HG02571 (cell line): Measurements from ENCODE around the gene SENP5.

Experiments
- ATAC-seq: cut with Tn5 transposase; IDR thresholded peaks from one replicate; pipeline ENCODE4 v1.9.1; 2021; ENCODE audit warnings: mild to moderate bottlenecking, moderate library complexity; ENCODE audit not compliant: unreplicated experiment

SENP5 gene

DNA sequence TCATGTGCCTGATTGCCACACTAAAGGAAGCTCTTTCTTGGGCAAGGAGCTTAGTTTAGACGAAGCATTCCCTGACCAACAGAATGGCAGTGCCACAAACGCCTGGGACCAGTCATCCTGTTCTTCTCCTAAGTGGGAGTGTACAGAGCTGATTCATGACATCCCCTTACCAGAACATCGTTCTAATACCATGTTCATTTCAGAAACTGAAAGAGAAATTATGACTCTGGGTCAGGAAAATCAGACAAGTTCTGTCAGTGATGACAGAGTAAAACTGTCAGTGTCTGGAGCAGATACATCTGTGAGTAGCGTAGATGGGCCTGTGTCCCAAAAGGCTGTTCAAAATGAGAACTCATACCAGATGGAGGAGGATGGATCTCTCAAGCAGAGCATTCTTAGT is 18.4 kb downstream of the SENP5 start:
- ATAC-seq: no peak

DNA sequence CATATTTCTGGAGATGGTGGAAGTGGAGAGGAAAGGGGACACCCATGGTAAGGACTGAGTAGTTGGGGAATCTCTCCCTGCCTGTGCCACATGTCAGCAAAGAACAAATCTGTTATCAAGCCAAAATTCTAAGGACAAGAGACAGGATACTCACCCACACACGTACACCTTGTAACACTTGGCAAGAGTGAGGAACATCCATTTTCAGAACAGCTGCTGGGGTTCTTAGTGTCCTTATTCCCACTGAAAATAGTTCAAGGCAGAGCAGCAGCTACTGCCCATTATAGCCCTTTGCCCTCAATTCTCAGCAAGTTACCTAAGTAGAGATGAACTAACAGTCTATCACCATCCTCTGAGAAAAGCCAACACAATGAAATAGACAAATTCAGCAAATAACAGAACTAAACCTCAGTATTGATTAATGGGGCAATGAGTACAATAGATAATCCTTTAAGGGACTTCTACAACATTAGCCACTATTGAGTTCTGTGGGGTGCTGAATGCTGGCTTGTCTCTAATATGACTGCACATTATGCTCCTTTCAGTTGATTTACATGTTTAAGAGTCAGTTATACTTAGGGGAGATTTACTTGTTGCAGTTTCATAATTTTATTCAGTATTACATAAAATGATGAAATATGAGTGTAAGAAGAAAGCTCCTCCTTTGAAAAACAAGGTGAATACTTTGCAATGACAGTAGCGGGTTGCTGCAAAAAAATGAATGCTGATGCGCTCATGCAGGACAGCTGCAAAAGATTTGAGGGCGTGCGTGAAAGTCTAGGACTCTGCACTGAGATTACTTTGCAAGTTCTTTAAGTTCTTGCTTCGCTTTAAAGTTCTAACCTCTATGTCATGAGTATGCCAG is 22.4 kb downstream of the SENP5 start:
- ATAC-seq: no peak

DNA sequence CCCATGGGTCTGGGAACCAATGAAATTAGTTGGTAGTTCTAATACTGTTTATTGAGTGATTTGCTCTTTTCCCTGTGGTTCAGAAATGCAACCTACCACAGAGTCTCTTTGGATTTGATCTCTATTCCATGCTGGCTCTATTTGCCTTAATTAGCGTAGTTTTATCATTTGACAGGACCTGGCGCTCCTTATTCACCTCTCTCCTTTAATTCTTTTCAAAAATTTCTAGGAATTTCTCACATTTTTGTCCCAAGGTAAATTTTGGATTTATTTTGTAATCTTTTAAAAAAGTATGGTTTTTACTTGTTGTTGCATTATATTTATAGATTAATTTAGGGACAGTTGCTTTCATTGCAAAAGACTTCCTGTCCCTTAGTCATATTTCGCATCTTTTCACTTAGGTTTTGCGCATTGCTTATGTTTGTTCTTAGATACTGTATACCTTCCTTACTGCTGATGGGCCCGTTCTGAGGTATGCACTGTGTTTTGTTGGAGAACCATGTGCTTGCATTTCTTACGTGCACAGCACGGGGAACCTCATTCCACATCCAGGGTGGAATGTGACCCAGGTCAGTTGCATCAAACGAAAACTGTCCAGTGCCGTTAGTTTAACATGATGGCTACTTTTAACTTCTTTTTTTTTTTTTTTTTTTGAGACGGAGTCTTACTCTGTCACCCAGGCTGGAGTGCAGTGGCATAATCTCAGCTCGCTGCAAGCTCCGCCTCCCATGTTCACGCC is 27.0 kb downstream of the SENP5 start:
- no peak for ATAC-seq

DNA sequence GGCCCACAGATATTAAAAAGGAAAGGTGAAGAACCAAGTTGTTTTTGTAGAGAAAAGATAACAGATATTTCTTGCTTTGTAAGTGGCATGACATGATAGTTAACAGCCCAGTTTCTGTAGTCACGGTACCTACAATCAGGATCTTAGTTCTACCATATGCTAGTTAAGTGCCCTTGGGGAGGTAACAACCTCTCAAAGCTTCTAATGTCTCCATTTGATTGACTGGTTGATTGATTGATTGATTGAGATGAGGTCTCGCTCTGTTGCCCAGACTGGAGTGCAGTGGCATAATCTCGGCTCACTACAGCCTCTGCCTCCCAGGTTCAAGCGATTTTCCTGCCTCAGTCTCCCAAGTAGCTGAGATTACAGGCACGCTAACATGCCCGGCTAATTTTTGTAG is 28.5 kb downstream of the SENP5 start:
- ATAC-seq: no peak

DNA sequence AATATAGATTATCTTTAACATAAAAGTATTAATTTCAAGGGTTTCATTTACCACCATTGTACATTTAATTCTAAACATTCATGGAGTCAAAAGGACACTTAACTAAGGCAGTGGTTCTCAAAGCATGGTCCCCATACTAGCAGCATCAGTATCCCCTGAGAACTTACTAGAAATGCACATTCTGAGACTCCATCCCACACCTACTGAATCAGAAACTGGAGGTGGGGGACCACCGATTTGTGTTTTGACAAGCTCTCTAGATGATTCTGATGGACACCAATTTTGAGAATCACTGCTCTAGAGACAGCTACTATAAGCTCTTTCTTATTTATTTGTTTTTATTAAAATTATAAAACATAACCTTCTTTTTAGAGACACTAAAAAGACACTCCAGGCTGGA is 34.0 kb downstream of the SENP5 start:
- no peak for ATAC-seq

DNA sequence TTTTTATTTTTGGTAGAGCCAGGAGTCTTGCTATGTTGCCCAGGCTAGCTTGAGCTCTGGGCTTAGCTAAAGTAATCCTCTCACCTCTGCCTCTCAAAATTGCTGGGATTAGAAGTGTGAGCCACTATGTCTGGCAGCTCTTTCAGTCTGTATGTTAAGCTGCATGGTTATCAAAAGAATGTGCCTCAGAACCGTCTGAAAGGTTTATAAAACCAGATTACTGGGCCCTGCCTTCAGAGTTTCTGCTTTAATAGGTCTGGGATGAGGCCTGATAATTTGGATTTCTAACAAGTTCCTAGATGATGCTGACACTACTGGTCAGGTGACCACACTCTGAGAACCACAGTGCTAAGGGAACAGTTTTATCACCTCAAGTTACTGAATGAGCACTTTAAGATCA is 34.6 kb downstream of the SENP5 start:
- no peak for ATAC-seq

DNA sequence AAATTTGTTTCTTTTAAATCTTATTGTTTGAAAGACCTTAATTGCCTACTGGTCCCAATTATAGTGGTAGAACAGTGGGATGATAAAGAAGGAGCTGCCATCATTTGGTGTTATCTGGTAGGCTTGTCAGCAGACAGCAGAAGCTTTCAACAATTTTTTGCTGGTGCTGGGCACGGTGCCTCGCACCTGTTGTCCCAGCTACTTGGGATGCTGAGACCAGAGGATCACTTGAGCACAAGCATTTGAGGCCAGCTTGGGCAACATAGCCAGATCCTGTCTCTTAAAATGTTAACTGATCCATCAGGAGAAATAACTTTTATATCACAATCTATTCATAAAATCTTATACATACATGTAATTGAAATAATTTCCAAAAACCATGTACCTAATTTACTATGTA is 36.0 kb downstream of the SENP5 start:
- ATAC-seq: no peak

DNA sequence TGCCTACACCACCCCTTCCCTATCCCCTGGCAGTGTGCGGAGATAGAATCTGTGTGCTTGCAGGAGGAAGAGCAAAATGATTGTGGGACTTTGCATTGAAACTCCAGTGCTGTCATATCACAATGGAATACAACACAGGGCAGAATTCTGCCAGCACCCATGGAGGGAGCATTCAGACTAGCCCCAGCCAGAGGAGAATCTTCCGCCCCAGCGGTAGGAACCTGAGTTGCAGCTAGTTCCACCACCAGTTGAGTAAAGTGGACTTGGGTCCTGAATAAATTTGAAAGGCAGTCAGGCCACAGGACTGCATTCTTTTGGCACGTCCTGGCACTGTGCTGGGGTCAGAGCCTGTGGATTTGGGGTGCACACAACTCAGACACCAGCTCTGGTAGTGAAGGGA is 47.1 kb downstream of the SENP5 start:
- ATAC-seq: no peak

DNA sequence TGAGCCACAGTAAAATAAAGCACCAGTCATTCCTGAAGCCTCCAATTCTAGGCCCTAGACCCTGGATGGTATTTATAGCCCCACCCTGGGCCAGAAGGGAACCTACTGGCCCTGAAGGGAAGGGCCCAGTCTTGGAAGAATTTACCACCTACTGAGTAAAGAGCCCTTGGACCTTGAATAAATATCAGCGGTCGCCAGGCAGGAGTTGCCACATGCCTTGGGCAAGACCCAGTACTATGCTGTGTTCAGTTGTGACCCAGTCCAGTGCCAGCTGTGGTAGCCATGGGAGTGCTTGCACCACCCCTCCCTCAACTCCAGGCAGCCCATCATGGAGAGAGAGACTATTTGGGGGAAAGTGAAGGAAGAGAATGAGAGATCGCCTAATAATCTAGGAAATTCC is 47.7 kb downstream of the SENP5 start:
- no peak for ATAC-seq

DNA sequence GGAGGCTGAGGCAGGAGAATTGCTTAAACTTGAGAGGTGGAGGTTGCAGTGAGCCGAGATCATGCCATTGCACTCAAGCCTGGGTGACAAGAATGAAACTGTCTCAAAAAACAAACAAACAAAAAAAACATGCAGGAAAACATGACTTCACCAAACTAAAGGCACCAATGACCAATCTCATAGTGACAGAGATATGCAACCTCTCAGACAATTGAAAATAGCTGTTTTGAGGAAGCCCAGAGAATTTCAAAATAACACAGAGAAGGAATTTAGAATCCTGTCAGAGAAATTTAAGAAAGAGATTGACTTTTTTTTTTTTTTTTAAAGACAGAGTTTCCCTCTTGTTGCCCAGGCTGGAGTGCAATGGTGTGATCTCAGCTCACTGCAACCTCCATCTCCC is 48.5 kb downstream of the SENP5 start:
- ATAC-seq: no peak

DNA sequence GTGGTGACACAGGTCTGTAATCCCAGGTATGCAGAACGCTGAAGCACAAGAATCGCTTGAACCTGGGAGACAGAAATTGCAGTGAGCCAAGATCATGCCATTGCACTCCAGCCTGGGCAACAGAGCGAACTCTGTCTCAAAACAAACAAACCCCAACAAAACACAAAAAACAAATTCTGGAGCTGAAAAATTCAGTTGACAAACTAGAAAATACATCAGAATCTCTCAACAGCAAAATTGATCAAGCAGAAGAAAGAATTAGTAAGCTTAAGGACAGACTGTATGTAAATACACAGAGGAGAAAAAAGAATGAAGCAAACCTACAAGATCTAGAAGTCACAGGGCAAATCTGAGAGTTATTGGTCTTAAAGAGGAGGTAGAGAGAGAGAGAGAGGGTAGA is 49.3 kb downstream of the SENP5 start:
- ATAC-seq: no peak

DNA sequence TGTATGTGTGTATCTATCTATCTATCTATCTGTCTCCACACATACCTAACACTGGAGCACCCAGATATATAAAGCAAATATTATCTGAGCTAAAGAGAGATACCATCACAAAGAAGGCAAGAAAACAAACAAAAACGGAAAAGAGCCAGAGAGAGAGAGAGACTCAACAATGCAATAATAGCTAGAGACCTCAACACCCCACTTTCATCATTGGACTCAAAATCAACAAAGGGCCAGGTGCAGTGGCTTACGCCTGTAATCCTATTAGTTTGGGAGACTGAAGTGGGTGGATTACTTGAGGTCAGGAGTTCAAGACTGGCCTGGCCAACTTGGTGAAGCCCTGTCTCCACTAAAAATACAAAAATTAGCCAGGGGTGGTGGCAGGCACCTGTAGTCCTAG is 51.2 kb downstream of the SENP5 start:
- ATAC-seq: no peak

DNA sequence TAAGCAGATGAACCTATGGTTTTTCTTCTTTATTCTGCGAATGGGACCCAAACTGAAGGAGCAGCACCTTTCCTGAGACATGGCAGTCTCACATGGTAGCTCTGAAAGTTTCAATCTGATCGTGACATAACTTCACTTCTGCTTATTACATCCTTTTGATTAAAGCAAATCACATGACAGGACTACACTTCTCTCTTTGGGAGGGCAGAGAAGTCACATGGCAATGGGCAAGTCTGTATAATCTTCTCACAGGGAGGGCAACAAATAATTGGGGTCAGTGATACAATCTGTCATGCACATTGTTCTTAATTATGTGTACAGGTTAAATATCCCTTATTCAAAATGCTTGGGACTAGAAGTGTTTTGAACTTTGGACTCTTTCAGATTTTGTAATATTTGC is 53.0 kb downstream of the SENP5 start:
- no peak for ATAC-seq

DNA sequence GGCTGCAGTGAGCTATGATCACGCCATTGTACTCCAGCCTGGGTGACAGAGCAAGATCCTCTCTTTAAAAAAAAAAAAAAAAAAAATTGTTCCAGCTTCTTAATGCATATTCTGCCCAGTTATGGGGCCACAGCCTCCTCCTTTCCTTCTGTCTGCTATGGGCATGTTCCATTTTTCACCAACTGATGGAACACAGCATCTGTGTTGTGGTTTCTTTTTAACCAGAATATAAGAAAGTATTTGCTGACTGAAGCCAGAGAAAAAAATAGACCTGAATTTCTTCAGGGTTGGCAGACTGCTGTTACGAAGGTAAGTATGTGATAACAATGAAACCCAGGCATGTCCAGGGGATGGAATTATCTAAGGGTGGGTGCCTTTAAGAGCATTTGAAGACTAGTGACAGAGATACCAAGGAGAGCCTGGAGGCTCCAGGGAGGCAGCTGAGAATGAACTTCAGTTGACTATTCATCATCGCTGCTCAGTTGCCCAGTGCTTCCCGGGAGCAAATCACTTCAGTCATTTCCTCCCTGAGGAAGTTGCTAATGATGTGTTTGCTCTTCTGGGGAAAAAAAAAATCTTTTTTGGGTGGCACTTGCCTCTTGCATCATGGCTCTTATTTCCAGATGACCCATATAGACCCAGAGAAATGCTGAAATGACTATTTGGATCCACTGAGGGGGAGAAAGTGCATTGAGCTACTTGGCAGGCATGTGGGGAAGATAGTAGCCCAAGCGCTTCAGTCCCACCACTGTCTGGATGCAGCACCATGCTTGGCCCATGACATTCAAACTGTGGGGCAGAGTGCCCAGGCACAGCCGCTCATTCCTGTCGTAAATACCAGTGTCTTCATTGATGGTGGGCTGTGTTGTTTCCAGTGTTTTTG is 60.1 kb downstream of the SENP5 start:
- ATAC-seq: no peak

DNA sequence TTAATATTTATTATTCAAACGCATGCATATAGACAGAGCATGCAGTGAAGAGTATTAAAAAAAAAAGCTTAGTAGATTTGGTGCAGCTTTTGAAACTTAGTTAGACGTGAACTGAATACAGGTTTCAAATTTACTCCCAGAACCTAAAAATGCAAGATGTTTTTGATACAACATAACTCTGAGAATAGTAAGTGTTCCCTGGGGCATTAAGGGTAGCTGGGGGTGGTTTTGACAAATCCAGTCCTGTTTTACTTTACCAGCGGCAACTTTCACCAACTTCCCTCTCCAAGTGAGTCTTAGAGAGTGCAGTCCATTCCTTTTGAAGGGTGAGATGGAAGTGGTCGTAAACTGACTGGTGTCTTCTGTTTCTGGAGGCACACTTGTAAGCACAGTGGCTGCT is 63.4 kb downstream of the SENP5 start:
- no peak for ATAC-seq

DNA sequence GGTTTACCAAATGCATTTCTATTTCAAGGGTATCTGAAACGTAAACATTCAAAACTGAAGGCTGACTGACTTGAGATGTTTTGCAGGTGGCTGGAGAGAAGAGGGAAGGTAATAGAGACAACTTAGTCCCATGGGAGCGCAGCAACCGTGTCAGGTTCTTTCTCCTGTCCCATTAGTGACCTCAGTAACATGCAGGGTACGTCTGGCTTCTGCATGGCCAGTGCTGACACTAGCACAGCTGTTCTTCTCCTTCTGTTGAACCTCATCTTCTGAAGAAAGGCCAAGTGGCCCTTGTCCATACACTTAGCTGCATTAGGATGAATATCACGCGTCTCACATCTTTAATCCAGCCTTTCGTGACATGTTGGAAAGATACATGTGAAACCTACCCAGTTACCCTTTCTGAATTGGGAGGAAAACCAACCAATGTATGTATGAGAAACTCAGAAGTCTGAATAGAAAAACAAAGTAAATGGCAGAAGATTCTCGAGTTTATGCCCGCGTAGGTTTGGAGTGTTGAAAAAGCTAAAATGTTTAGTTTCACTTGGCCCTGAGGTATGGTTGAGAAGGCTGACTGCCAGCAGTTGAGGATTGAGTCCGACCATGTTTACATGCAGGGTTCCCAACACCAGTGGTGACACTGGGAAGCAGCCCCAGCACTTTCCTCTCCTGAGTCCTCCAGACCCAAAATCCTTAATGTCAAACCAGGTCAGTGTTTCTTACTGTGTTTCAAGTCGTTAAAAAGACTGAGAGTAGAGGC is 64.3 kb downstream of the SENP5 start:
- peak; percentile 55 for ATAC-seq

DNA sequence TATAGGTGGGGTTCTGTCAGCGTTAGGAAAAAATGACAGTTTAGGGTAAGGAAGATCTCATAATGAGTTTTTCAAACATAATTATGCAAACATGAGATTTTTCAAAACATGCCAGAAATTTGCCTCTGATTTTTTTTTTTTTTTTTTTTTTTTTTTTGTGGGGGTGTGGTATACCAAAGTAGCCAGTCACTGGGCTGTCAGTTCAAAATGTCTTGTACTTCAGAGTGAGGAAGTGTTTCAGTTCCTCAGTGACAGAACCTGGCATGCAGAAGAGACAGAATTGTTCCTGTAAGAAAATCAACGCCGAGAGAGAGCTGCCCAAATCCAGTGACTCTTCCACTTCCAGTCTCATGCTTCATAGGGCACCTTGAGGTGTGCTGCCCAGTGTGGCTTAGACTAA is 64.9 kb downstream of the SENP5 start:
- peak; percentile 32 for ATAC-seq

DNA sequence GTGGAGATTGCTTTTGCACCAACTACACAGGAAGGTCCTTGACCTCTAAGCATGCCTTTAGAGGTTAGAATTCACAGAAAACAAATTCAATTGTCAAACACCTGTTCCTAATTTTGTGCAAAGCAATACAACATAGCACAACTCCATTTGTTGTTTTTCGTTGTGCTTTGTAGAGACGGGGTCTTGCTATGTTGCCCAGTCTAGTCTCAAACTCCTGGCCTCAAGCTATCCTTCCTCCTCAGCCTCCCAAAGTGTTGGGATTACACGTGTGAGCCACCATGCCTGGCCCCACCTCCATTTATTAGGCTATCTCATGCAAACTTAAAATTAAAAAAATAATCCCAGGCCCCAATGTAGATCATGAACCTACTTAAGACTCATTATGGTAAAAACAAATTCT is 68.6 kb downstream of the SENP5 start:
- no peak for ATAC-seq

DNA sequence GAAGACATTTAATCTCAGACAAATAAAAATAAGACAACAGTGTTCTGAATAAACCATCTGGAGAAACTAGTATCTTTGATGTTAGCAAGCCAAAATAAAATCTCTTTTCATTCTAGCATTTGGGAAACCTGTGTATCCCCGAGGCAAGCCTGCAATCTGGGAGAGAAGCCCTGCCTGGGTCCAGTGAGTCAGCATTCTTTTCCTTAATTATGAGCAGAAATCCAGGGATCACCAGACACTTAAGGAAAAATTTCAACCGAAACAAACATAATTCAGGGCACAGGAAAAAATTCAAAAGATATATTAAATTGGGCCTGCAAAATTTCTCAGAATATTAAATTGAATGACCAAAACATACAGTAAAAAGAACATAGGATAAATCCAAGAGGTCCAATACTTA is 70.4 kb downstream of the SENP5 start:
- no peak for ATAC-seq

DNA sequence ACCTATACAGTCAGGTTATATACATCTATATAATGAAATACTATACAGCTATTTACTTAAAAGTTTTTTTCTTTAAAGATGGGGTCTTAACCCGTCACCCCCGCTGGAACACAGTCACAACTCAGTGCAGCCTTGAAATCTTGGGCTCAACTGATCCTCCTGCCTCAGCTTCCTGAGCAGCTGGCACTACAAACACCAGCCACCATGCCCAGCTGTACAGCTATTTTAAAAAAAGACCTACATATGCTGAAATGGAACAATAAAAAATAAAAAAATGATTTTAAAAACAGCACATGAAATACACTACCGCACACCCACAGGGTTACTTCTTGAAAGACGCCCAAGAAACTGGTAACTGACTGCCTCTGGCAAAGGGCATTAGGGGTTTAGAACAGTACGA is 70.9 kb downstream of the SENP5 start:
- ATAC-seq: no peak

DNA sequence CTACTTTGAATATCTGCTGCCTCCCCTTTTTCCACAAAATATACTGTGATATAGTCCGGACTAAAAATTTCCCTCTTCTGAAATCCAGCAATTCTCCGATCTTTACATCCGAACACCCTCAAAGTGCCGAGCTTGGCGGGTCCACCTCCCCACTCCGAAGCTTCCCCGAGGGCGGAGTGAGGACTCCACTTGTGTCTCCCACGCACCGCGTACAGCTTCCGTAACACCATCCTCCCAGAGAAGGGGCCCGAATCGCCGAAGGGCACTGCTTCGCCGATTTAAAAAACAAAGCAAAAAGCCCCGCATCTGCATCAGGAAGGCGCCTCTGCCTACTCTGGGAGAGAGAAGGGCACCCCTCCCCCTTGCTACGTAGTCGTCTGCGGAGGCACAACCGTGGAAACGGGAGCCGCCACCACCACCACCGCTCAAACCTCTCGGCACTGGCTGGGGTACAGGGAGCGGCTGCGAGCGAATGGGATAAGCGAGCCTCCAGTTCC is 74.1 kb downstream of the SENP5 start:
- peak; percentile 27 for ATAC-seq
